ENCODE results near the gene LTN1. TPM values are rescaled to one million over a fixed set of nuclear protein-coding genes. Genes with fewer than 3 reads are reported as not detected.

LTN1 gene
- total RNA-seq, 2 donors from 2014 or later, result 25.9 to 28.2 TPM

- Mint-ChIP-seq H3K4me1 (ENCODE audit: low read depth) (no peaks in the 10 kb centered on the region), H3K27me3 (ENCODE audit: low read depth) (no peaks in the 10 kb centered on the region), H3K4me3 (no peak overlapping the region), H3K9me3 (peaks cover 0 to 2% of the 10 kb centered on the region in 2 donors), H3K36me3 (ENCODE audit: insufficient read depth in 2 of 2) (peaks cover 11 to 32% of the 10 kb centered on the region in 2 donors), H3K27ac (no peak overlapping the region)
- no peak for DNase-seq
- no peak for ATAC-seq (replicated peaks in 1 of 2)
Measured at GRCh38 chr21:28974531-28975227, 18.0 kb downstream of the LTN1 start.

GRCh38 chr21:28972398-28972797 is 20.3 kb downstream of the LTN1 start:
- no peaks in the 10 kb centered on the region for H3K27me3 Mint-ChIP-seq (ENCODE audit: low read depth)
- no peaks in the 10 kb centered on the region for H3K4me1 Mint-ChIP-seq (ENCODE audit: low read depth)
- peaks cover 0 to 2% of the 10 kb centered on the region in 2 donors for H3K9me3 Mint-ChIP-seq
- DNase-seq, result no peak
- H3K4me3 Mint-ChIP-seq, result no peak overlapping the region
- ATAC-seq (replicated peaks in 1 of 2), result no peak
- no peak overlapping the region for H3K27ac Mint-ChIP-seq
- H3K36me3 Mint-ChIP-seq (ENCODE audit: insufficient read depth in 2 of 2), result peaks cover 7 to 36% of the 10 kb centered on the region in 2 donors

DNA sequence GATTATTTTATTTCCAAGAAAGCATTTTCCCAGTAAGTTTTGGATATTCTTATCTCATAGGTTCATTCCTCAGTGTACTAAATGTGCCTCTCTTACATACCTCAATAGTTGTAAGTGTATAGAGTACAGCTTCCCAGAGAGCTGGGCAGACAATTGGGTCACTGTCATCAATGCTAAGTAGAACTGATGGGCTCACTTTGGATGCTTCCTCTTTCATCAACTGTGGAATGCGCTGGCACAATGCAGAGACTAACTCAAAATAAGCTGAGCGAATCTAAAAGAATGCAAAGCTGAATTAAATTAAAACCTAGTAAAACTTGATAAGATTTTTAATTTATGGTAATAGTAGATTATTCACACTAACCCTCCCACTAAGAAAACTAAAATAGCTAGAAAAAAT is 21.5 kb downstream of the LTN1 start:
- Mint-ChIP-seq H3K27me3 (ENCODE audit: low read depth) (no peaks in the 10 kb centered on the region), H3K36me3 (ENCODE audit: insufficient read depth in 2 of 2) (peaks cover 7 to 42% of the 10 kb centered on the region in 2 donors), H3K27ac (no peak overlapping the region), H3K4me1 (ENCODE audit: low read depth) (no peaks in the 10 kb centered on the region), H3K9me3 (peaks cover 0 to 2% of the 10 kb centered on the region in 2 donors), H3K4me3 (no peak overlapping the region)
- ATAC-seq (replicated peaks in 1 of 2) (no peak), DNase-seq (no peak)

GRCh38 chr21:28963831-28964230 is 28.8 kb downstream of the LTN1 start:
- ATAC-seq (replicated peaks in 1 of 2), result no peak
- Mint-ChIP-seq H3K4me3 (no peak overlapping the region), H3K27ac (no peak overlapping the region), H3K4me1 (ENCODE audit: low read depth) (no peaks in the 10 kb centered on the region), H3K36me3 (ENCODE audit: insufficient read depth in 2 of 2) (peaks cover 6 to 19% of the 10 kb centered on the region in 2 donors), H3K27me3 (ENCODE audit: low read depth) (no peaks in the 10 kb centered on the region), H3K9me3 (no peaks in the 10 kb centered on the region)
- DNase-seq, result no peak

DNA sequence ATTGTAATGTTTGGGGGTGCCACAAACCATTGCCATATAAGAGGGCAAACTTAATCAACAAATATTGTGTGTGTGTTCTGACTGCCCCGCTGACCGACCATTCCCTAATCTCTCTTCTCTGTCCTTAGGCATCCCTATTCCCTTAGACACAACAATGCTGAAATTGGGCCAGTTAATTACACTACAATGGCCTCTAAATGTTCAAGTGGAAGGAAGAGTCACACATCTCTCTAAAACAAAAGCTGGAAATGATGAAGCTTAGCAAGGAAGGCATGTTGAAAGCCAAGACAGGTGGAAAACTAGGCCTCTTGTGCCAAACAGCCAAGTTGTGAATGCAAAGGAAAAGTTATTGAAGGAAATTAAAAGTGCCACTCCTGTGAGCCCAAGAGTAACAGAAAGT is 30.2 kb downstream of the LTN1 start:
- Mint-ChIP-seq H3K4me3 (no peak overlapping the region), H3K9me3 (no peaks in the 10 kb centered on the region), H3K27ac (no peak overlapping the region), H3K27me3 (ENCODE audit: low read depth) (no peaks in the 10 kb centered on the region), H3K4me1 (ENCODE audit: low read depth) (no peaks in the 10 kb centered on the region), H3K36me3 (ENCODE audit: insufficient read depth in 2 of 2) (peaks cover 8 to 26% of the 10 kb centered on the region in 2 donors)
- no peak for ATAC-seq (replicated peaks in 1 of 2)
- no peak for DNase-seq

GRCh38 chr21:28961927-28962326 is 30.8 kb downstream of the LTN1 start:
- Mint-ChIP-seq H3K36me3 (ENCODE audit: insufficient read depth in 2 of 2) (peaks cover 8 to 25% of the 10 kb centered on the region in 2 donors), H3K4me3 (no peak overlapping the region), H3K27ac (no peak overlapping the region), H3K4me1 (ENCODE audit: low read depth) (no peaks in the 10 kb centered on the region), H3K27me3 (ENCODE audit: low read depth) (no peaks in the 10 kb centered on the region), H3K9me3 (no peaks in the 10 kb centered on the region)
- DNase-seq, result no peak
- ATAC-seq (replicated peaks in 1 of 2), result no peak

- Mint-ChIP-seq H3K36me3 (ENCODE audit: insufficient read depth in 2 of 2) (peaks cover 8 to 20% of the 10 kb centered on the region in 2 donors), H3K27ac (peak overlapping the region; percentile 44), H3K27me3 (ENCODE audit: low read depth) (no peaks in the 10 kb centered on the region), H3K4me3 (no peak overlapping the region), H3K4me1 (ENCODE audit: low read depth) (no peaks in the 10 kb centered on the region), H3K9me3 (no peaks in the 10 kb centered on the region)
- no peak for DNase-seq
- ATAC-seq (replicated peaks in 1 of 2), result no peak
Measured at GRCh38 chr21:28960245-28960644, 32.4 kb downstream of the LTN1 start.

DNA sequence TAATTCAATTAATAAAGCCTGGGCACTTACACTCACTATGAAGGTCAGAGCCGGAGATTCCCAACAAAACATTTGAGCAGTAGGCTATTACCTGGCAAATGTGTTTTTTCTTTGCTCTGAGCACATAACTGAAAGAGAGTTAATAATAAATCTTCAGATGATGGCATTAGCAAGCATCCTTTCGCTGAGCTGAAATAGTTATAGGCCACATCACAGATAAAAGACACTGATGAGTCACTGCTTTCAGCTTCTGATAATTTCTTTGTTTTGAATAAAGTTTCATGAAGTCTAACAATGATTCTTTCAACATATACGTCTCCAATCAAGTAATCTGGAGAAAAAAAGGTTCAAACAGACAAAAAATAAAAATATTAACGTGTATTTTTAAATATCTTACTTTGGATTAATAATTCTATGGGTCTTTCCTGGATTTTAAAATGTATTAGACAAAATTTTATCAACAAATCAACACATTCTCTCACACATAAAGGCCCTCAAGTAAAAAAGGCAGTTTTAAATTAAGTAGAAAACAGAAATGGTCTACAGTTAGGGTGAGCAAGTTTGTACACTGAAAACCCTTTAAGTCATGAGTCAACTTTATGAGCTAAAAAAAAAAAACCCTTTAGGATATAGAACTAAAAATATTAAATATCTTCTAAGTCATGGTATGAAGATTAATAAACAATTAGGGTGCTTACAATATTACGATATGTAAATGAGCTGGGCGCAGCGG is 33.1 kb downstream of the LTN1 start:
- no peak for ATAC-seq (replicated peaks in 1 of 2)

DNA sequence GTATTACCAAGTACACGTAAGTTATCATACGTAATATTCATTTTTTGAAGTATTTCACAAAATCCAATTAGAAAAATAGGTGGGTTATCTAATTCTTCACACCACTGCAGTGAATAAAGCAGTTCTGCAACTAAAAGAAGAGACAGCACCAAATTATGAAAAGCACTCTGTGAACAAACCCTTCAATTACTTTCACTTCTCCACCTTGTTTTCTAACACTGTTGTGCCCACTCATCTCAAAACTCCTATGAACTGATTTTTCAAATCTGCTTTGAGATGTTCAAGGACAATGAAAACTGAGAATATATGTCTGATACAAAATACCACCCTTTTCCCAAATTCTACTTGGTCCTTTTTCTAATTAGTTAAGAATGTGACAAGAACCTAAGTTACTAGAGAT is 39.4 kb downstream of the LTN1 start:
- ATAC-seq (replicated peaks in 1 of 2), result no peak

More for the DNA sequence above, 33.1 kb downstream of the LTN1 start:
- Mint-ChIP-seq H3K27me3 (ENCODE audit: low read depth) (no peaks in the 10 kb centered on the region), H3K4me1 (ENCODE audit: low read depth) (peaks cover 2% of the 10 kb centered on the region), H3K27ac (no peak overlapping the region), H3K36me3 (ENCODE audit: insufficient read depth in 2 of 2) (peaks cover 11 to 20% of the 10 kb centered on the region in 2 donors), H3K4me3 (no peak overlapping the region), H3K9me3 (no peaks in the 10 kb centered on the region)
- no peak for DNase-seq

GRCh38 chr21:28952686-28953085 is 40.0 kb downstream of the LTN1 start:
- peak overlapping the region; percentile 67 for H3K27ac Mint-ChIP-seq
- peaks cover 4 to 18% of the 10 kb centered on the region in 2 donors for H3K36me3 Mint-ChIP-seq (ENCODE audit: insufficient read depth in 2 of 2)
- peaks cover 14% of the 10 kb centered on the region for H3K4me1 Mint-ChIP-seq (ENCODE audit: low read depth)
- no peaks in the 10 kb centered on the region for H3K27me3 Mint-ChIP-seq (ENCODE audit: low read depth)
- ATAC-seq (replicated peaks in 1 of 2) (no peak), DNase-seq (no peak)
- H3K4me3 Mint-ChIP-seq, result no peak overlapping the region
- H3K9me3 Mint-ChIP-seq, result no peaks in the 10 kb centered on the region

More for the DNA sequence above, 39.4 kb downstream of the LTN1 start:
- no peaks in the 10 kb centered on the region for H3K9me3 Mint-ChIP-seq
- DNase-seq, result no peak
- H3K4me3 Mint-ChIP-seq, result no peak overlapping the region
- H3K27ac Mint-ChIP-seq, result peak overlapping the region; percentile 65
- H3K4me1 Mint-ChIP-seq (ENCODE audit: low read depth), result peaks cover 14% of the 10 kb centered on the region
- no peaks in the 10 kb centered on the region for H3K27me3 Mint-ChIP-seq (ENCODE audit: low read depth)
- peaks cover 6 to 22% of the 10 kb centered on the region in 2 donors for H3K36me3 Mint-ChIP-seq (ENCODE audit: insufficient read depth in 2 of 2)

- H3K36me3 Mint-ChIP-seq (ENCODE audit: insufficient read depth in 2 of 2), result peaks cover 1 to 15% of the 10 kb centered on the region in 2 donors
- ATAC-seq (replicated peaks in 1 of 2) (peak in 1 of 2 donors; percentile 69), DNase-seq (no peak)
- H3K9me3 Mint-ChIP-seq, result no peaks in the 10 kb centered on the region
- no peak overlapping the region for H3K4me3 Mint-ChIP-seq
- H3K27ac Mint-ChIP-seq, result no peak overlapping the region
- no peaks in the 10 kb centered on the region for H3K27me3 Mint-ChIP-seq (ENCODE audit: low read depth)
- H3K4me1 Mint-ChIP-seq (ENCODE audit: low read depth), result peaks cover 10% of the 10 kb centered on the region
Measured at GRCh38 chr21:28949318-28949717, 43.4 kb downstream of the LTN1 start.

- no peaks in the 10 kb centered on the region for H3K27me3 Mint-ChIP-seq (ENCODE audit: low read depth)
- ATAC-seq (replicated peaks in 1 of 2), result no peak
- H3K4me1 Mint-ChIP-seq (ENCODE audit: low read depth), result peaks cover 1% of the 10 kb centered on the region
- no peak for DNase-seq
- H3K4me3 Mint-ChIP-seq, result peak overlapping the region in 1 of 2 donors; percentile 22
- peak overlapping the region; percentile 63 for H3K27ac Mint-ChIP-seq
- no peaks in the 10 kb centered on the region for H3K9me3 Mint-ChIP-seq
- peaks cover 2 to 10% of the 10 kb centered on the region in 2 donors for H3K36me3 Mint-ChIP-seq (ENCODE audit: insufficient read depth in 2 of 2)
Measured at GRCh38 chr21:28944296-28944695, 48.4 kb downstream of the LTN1 start.

GRCh38 chr21:28943631-28944030 is 49.0 kb downstream of the LTN1 start:
- peaks cover 2 to 12% of the 10 kb centered on the region in 2 donors for H3K36me3 Mint-ChIP-seq (ENCODE audit: insufficient read depth in 2 of 2)
- H3K27me3 Mint-ChIP-seq (ENCODE audit: low read depth), result no peaks in the 10 kb centered on the region
- DNase-seq, result no peak
- peak in 1 of 2 donors; percentile 21 for ATAC-seq (replicated peaks in 1 of 2)
- no peaks in the 10 kb centered on the region for H3K9me3 Mint-ChIP-seq
- peak overlapping the region; percentile 63 for H3K27ac Mint-ChIP-seq
- no peaks in the 10 kb centered on the region for H3K4me1 Mint-ChIP-seq (ENCODE audit: low read depth)
- no peak overlapping the region for H3K4me3 Mint-ChIP-seq
